ENCODE data around the gene BBS9. TPM values are rescaled to one million over a fixed set of nuclear protein-coding genes. Genes with fewer than 3 reads are reported as not detected.
A peak's percentile ranks its signal among the peaks of the same experiment; 100 is the strongest.

BBS9 gene
- total and polyA plus RNA-seq, 4 experiments from 2014 or later = 13.9 to 27.3 (median 24.8) TPM

GRCh38 chr7:33232632-33233145 lies 103.3 kb downstream of the BBS9 start:
- no peak overlapping the region for H3K4me3 ChIP-seq (ENCODE audit: low read length in 2 of 2)
- no peaks in the 10 kb centered on the region for H3K36me3 ChIP-seq (ENCODE audit: insufficient read depth, low read length)
- DNase-seq = no peak
- H3K4me1 ChIP-seq (ENCODE audit: insufficient read depth, low read length) = no peaks in the 10 kb centered on the region
- intact Hi-C loops (cut with micrococcal nuclease) = no loop called here
- ChIA-PET POLR2A (ENCODE audit: partially characterized antibody) (no interaction called here), CTCF (ENCODE audit: partially characterized antibody) (no interaction called here)
- H3K27ac ChIP-seq (ENCODE audit: low read depth, low read length) = no peak overlapping the region
- H3K9me3 ChIP-seq (ENCODE audit: control insufficient read depth in 1 of 2, low read length in 2 of 2) = no peaks in the 10 kb centered on the region
- Mint-ChIP-seq H3K4me1 (no peaks in the 10 kb centered on the region), H3K4me3 (no peak overlapping the region), H3K27me3 (no peaks in the 10 kb centered on the region), H3K36me3 (peaks cover 0 to 8% of the 10 kb centered on the region in 2 donors), H3K9me3 (peaks cover 0 to 4% (median 0%) of the 10 kb centered on the region in 8 donors), H3K27ac (no peak overlapping the region)
- H3K27me3 ChIP-seq (ENCODE audit: insufficient read depth, low read length) = no peaks in the 10 kb centered on the region

- no peak overlapping the region for H3K4me3 Mint-ChIP-seq
- H3K27ac ChIP-seq (ENCODE audit: low read depth, low read length) = no peak overlapping the region
- ChIA-PET POLR2A (ENCODE audit: partially characterized antibody) (no interaction called here), CTCF (ENCODE audit: partially characterized antibody) (no interaction called here)
- no peak for DNase-seq
- H3K27ac Mint-ChIP-seq = no peak overlapping the region
- no peaks in the 10 kb centered on the region for H3K27me3 ChIP-seq (ENCODE audit: insufficient read depth, low read length)
- H3K4me1 ChIP-seq (ENCODE audit: insufficient read depth, low read length) = no peaks in the 10 kb centered on the region
- H3K9me3 ChIP-seq (ENCODE audit: control insufficient read depth in 1 of 2, low read length in 2 of 2) = no peaks in the 10 kb centered on the region
- no peaks in the 10 kb centered on the region for H3K4me1 Mint-ChIP-seq
- H3K9me3 Mint-ChIP-seq = peaks cover 0 to 4% (median 0%) of the 10 kb centered on the region in 8 donors
- H3K27me3 Mint-ChIP-seq = no peaks in the 10 kb centered on the region
- H3K36me3 ChIP-seq (ENCODE audit: insufficient read depth, low read length) = no peaks in the 10 kb centered on the region
- H3K36me3 Mint-ChIP-seq = peaks cover 0 to 8% of the 10 kb centered on the region in 2 donors
- intact Hi-C loops (cut with micrococcal nuclease) = no loop called here
- H3K4me3 ChIP-seq (ENCODE audit: low read length in 2 of 2) = no peak overlapping the region
Observed at GRCh38 chr7:33233659-33234058, 104.3 kb downstream of the BBS9 start.

GRCh38 chr7:33237036-33237435 lies 107.7 kb downstream of the BBS9 start:
- Mint-ChIP-seq H3K4me1 (no peaks in the 10 kb centered on the region), H3K27ac (no peak overlapping the region), H3K9me3 (no peaks in the 10 kb centered on the region), H3K4me3 (no peak overlapping the region), H3K27me3 (no peaks in the 10 kb centered on the region), H3K36me3 (no peaks in the 10 kb centered on the region)
- POLR2A ChIA-PET (ENCODE audit: partially characterized antibody) = no interaction called here
- CTCF ChIA-PET (ENCODE audit: partially characterized antibody) = no interaction called here
- no peaks in the 10 kb centered on the region for H3K27me3 ChIP-seq (ENCODE audit: insufficient read depth, low read length)
- no peak for DNase-seq
- H3K9me3 ChIP-seq (ENCODE audit: control insufficient read depth in 1 of 2, low read length in 2 of 2) = no peaks in the 10 kb centered on the region
- H3K36me3 ChIP-seq (ENCODE audit: insufficient read depth, low read length) = no peaks in the 10 kb centered on the region
- H3K4me3 ChIP-seq (ENCODE audit: low read length in 2 of 2) = no peak overlapping the region
- intact Hi-C loops (cut with micrococcal nuclease) = no loop called here
- no peaks in the 10 kb centered on the region for H3K4me1 ChIP-seq (ENCODE audit: insufficient read depth, low read length)
- no peak overlapping the region for H3K27ac ChIP-seq (ENCODE audit: low read depth, low read length)

- Mint-ChIP-seq H3K27me3 (no peaks in the 10 kb centered on the region), H3K27ac (peak overlapping the region in 3 of 7 donors; percentile 22 to 57 (median 54))
- CTCF ChIA-PET (ENCODE audit: partially characterized antibody) = interaction anchor here (0.6 to 2.0 kb wide), 5 partner anchors 10 to 690 kb away, joined by 3 to 12 read pairs (median 4); no protein-coding TSS in a partner anchor
Observed at GRCh38 chr7:33243319-33243881, 114.0 kb downstream of the BBS9 start.

GRCh38 chr7:33248671-33249070 lies 119.3 kb downstream of the BBS9 start:
- Mint-ChIP-seq H3K36me3 (peaks cover 5 to 40% of the 10 kb centered on the region in 2 donors), H3K4me1 (peaks cover 0 to 2% (median under 1%) of the 10 kb centered on the region in 4 donors), H3K4me3 (no peak overlapping the region), H3K27me3 (no peaks in the 10 kb centered on the region), H3K9me3 (peaks cover 0 to 12% (median 4%) of the 10 kb centered on the region in 8 donors), H3K27ac (no peak overlapping the region)
- CTCF ChIA-PET (ENCODE audit: partially characterized antibody) = no interaction called here
- intact Hi-C loops (cut with micrococcal nuclease) = no loop called here
- H3K27ac ChIP-seq (ENCODE audit: low read depth, low read length) = no peak overlapping the region
- H3K4me1 ChIP-seq (ENCODE audit: insufficient read depth, low read length) = no peaks in the 10 kb centered on the region
- H3K36me3 ChIP-seq (ENCODE audit: insufficient read depth, low read length) = no peaks in the 10 kb centered on the region
- DNase-seq = no peak
- no peaks in the 10 kb centered on the region for H3K9me3 ChIP-seq (ENCODE audit: control insufficient read depth in 1 of 2, low read length in 2 of 2)
- no peak overlapping the region for H3K4me3 ChIP-seq (ENCODE audit: low read length in 2 of 2)
- H3K27me3 ChIP-seq (ENCODE audit: insufficient read depth, low read length) = no peaks in the 10 kb centered on the region
- POLR2A ChIA-PET (ENCODE audit: partially characterized antibody) = no interaction called here

More at GRCh38 chr7:33243319-33243881, 114.0 kb downstream of the BBS9 start:
- Mint-ChIP-seq H3K36me3 (peaks cover 0 to 4% of the 10 kb centered on the region in 2 donors), H3K9me3 (no peaks in the 10 kb centered on the region), H3K4me3 (no peak overlapping the region), H3K4me1 (no peaks in the 10 kb centered on the region)
- Histone ChIP-seq H3K27ac (ENCODE audit: low read depth, low read length) (no peak overlapping the region), H3K36me3 (ENCODE audit: insufficient read depth, low read length) (no peaks in the 10 kb centered on the region), H3K4me3 (ENCODE audit: low read length in 2 of 2) (no peak overlapping the region), H3K27me3 (ENCODE audit: insufficient read depth, low read length) (no peaks in the 10 kb centered on the region), H3K9me3 (ENCODE audit: control insufficient read depth in 1 of 2, low read length in 2 of 2) (no peaks in the 10 kb centered on the region), H3K4me1 (ENCODE audit: insufficient read depth, low read length) (no peaks in the 10 kb centered on the region)
- intact Hi-C loops (cut with micrococcal nuclease) = no loop called here
- no peak for DNase-seq
- POLR2A ChIA-PET (ENCODE audit: partially characterized antibody) = no interaction called here

GRCh38 chr7:33250421-33250871 lies 121.1 kb downstream of the BBS9 start:
- CTCF ChIA-PET (ENCODE audit: partially characterized antibody) = no interaction called here
- Mint-ChIP-seq H3K27me3 (no peaks in the 10 kb centered on the region), H3K36me3 (peaks cover 5 to 40% of the 10 kb centered on the region in 2 donors), H3K27ac (no peak overlapping the region), H3K9me3 (peaks cover 0 to 12% (median 4%) of the 10 kb centered on the region in 8 donors), H3K4me3 (no peak overlapping the region), H3K4me1 (peaks cover 0 to 4% (median 2%) of the 10 kb centered on the region in 4 donors)
- POLR2A ChIA-PET (ENCODE audit: partially characterized antibody) = no interaction called here
- DNase-seq = no peak
- no peak overlapping the region for H3K27ac ChIP-seq (ENCODE audit: low read depth, low read length)
- H3K4me1 ChIP-seq (ENCODE audit: insufficient read depth, low read length) = no peaks in the 10 kb centered on the region
- intact Hi-C loops (cut with micrococcal nuclease) = no loop called here
- no peaks in the 10 kb centered on the region for H3K36me3 ChIP-seq (ENCODE audit: insufficient read depth, low read length)
- no peaks in the 10 kb centered on the region for H3K9me3 ChIP-seq (ENCODE audit: control insufficient read depth in 1 of 2, low read length in 2 of 2)
- no peaks in the 10 kb centered on the region for H3K27me3 ChIP-seq (ENCODE audit: insufficient read depth, low read length)
- H3K4me3 ChIP-seq (ENCODE audit: low read length in 2 of 2) = no peak overlapping the region

GRCh38 chr7:33251301-33251700 lies 121.9 kb downstream of the BBS9 start:
- POLR2A ChIA-PET (ENCODE audit: partially characterized antibody) = no interaction called here
- H3K27me3 Mint-ChIP-seq = no peaks in the 10 kb centered on the region
- intact Hi-C loops (cut with micrococcal nuclease) = no loop called here
- H3K4me1 ChIP-seq (ENCODE audit: insufficient read depth, low read length) = no peaks in the 10 kb centered on the region
- peaks cover 0 to 4% (median 2%) of the 10 kb centered on the region in 4 donors for H3K4me1 Mint-ChIP-seq
- peaks cover 0 to 12% (median 4%) of the 10 kb centered on the region in 8 donors for H3K9me3 Mint-ChIP-seq
- H3K27ac Mint-ChIP-seq = no peak overlapping the region
- CTCF ChIA-PET (ENCODE audit: partially characterized antibody) = no interaction called here
- no peak for DNase-seq
- no peak overlapping the region for H3K4me3 ChIP-seq (ENCODE audit: low read length in 2 of 2)
- H3K36me3 ChIP-seq (ENCODE audit: insufficient read depth, low read length) = no peaks in the 10 kb centered on the region
- H3K4me3 Mint-ChIP-seq = no peak overlapping the region
- no peaks in the 10 kb centered on the region for H3K9me3 ChIP-seq (ENCODE audit: control insufficient read depth in 1 of 2, low read length in 2 of 2)
- no peaks in the 10 kb centered on the region for H3K27me3 ChIP-seq (ENCODE audit: insufficient read depth, low read length)
- H3K36me3 Mint-ChIP-seq = peaks cover 5 to 40% of the 10 kb centered on the region in 2 donors
- no peak overlapping the region for H3K27ac ChIP-seq (ENCODE audit: low read depth, low read length)
